Mucosa of descending colon (tissue), 3 donors: Measurements from ENCODE around the gene NFASC. TPM values are rescaled to one million over a fixed set of nuclear protein-coding genes. Genes with fewer than 3 reads are reported as not detected.

ENCODE experiments used
- ATAC-seq: fragments of 200-7000 bp; cut with Tn5 transposase; one replicate; pipeline ENCODE4 v1.9.1; 2020; ENCODE audit warnings: mild to moderate bottlenecking, moderate library complexity
- DNase-seq, 3 donors: peaks; one replicate each; pipeline ENCODE4 v3.0.0-alpha.2; 2020
- H3K36me3 ChIP-seq: fragments of 200-600 bp; one replicate; pipeline ENCODE4 v1.8.0; 2021; ENCODE audit warnings: low read depth, mild to moderate bottlenecking
- H3K4me1 ChIP-seq: fragments of 200-600 bp; one replicate; pipeline ENCODE4 v1.8.0; 2021; ENCODE audit warnings: low read depth, mild to moderate bottlenecking
- H3K4me3 ChIP-seq: fragments of 200-600 bp; one replicate; pipeline ENCODE4 v1.8.0; 2021; ENCODE audit warnings: mild to moderate bottlenecking
- H3K9me3 ChIP-seq: fragments of 200-600 bp; one replicate; pipeline ENCODE4 v1.8.0; 2021; ENCODE audit warnings: mild to moderate bottlenecking
- intact Hi-C, 2 donors: fragments of 100-400 bp; cut with DNase I in 1 of 2; cut with micrococcal nuclease in 1 of 2; formaldehyde crosslinking; loops; one replicate each; pipeline versions ENCODE4 v1.11.0 to v1.11.1; 2022; cut with DNase I, micrococcal nuclease
- total RNA-seq, 3 donors: library from RNA; stranded (reverse); fragmentation: NEBNext Ultra II Directional in 2 of 3; extraction: Animal tissue kit (Norgen Biotek cat#: 25700) in 2 of 3; gene quantifications; one replicate each; pipeline versions ENCODE4 v1.2.1 to v1.2.4, GENCODE V29; 2021 to 2023
- TF ChIP-seq, protein P1 (sequence below): fragments of 200-600 bp; IDR thresholded peaks from one replicate; pipeline ENCODE4 v1.8.0; 2022; ENCODE audit warnings: antibody characterized with exemption, mild to moderate bottlenecking
- donor health status: DM: no; HTN: no; CAD: no; lungs with moderate emphysema.
- donor health status: DM: no; HTN: no; CAD: no.
- donor health status: DM: no; HTN: yes; CAD: no.

Gene NFASC
- total RNA-seq, 3 donors from 2014 or later: 12.3 to 27.6 (median 22.7) TPM

DNA sequence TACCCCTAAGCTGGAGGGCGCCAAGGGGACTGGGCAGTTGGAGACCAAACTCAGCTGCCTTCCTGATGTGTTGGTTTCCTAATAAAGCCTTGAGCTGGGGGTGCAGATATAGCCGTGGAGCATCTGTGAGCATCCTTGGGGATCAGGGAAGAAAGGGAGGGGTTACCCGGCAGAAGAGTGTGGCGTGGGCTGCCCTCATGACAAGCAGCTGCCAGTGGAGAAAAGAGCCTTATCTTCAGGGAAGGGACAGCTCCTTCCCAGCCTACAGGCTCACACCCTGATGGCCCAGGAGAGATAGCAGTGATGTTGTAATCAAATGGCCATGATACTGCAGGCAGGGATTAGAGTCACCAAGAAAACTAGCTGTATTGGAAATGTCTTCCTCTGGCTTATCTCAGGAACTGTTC is 10.8 kb upstream of the NFASC start:
- Histone ChIP-seq H3K9me3 (no peaks in the 10 kb centered on the region), H3K4me3 (no peak overlapping the region), H3K36me3 (no peaks in the 10 kb centered on the region), H3K4me1 (no peaks in the 10 kb centered on the region)
- no peak for DNase-seq
- TF ChIP-seq, protein P1, sequence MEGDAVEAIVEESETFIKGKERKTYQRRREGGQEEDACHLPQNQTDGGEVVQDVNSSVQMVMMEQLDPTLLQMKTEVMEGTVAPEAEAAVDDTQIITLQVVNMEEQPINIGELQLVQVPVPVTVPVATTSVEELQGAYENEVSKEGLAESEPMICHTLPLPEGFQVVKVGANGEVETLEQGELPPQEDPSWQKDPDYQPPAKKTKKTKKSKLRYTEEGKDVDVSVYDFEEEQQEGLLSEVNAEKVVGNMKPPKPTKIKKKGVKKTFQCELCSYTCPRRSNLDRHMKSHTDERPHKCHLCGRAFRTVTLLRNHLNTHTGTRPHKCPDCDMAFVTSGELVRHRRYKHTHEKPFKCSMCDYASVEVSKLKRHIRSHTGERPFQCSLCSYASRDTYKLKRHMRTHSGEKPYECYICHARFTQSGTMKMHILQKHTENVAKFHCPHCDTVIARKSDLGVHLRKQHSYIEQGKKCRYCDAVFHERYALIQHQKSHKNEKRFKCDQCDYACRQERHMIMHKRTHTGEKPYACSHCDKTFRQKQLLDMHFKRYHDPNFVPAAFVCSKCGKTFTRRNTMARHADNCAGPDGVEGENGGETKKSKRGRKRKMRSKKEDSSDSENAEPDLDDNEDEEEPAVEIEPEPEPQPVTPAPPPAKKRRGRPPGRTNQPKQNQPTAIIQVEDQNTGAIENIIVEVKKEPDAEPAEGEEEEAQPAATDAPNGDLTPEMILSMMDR: no peak
- ATAC-seq: no peak
- intact Hi-C loops: no loop called here

DNA sequence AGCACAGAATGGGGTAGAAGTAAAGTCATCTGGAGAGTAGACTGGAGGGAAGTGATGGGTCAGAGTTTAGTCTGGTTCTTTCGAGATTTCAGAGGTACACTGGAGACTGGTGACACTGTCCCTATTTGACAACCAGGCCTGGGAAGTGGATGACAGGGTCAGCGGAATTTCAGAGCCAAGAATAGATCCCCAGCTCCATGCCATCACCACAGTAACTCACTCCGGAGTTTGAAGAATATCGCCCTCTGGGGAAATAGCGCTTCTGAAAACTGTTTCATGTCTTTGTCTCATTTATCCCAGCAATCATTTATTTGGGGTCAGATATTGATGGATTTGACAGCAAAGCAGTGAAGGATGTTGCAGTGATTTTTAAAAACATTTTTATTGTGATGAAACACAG is 7.6 kb upstream of the NFASC start:
- no peaks in the 10 kb centered on the region for H3K4me1 ChIP-seq
- ATAC-seq (no peak), DNase-seq (no peak)
- H3K4me3 ChIP-seq: no peak overlapping the region
- no peaks in the 10 kb centered on the region for H3K36me3 ChIP-seq
- intact Hi-C loops: no loop called here
- TF ChIP-seq, protein P1: no peak
- H3K9me3 ChIP-seq: no peaks in the 10 kb centered on the region

DNA sequence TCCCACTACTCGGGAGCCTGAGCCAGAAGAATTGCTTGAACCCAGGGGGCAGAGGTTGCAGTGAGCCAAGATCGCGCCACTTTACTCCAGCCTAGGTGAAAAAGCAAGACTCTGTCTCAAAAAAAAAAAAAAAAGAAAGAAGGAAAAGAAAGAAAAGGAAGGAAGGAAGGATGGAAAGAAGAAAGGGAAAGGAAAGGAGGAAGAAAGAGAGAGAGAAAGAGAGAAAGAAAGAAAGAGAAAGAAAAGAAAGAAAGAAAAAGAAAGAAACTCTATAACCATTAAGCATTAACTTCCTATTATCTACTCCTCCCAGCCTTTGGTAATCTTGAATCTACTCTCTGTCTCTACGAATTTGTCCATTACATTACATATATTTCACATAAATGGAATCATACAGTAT is 6.9 kb upstream of the NFASC start:
- H3K4me1 ChIP-seq: no peaks in the 10 kb centered on the region
- no peak for DNase-seq
- intact Hi-C loops: no loop called here
- no peak for ATAC-seq
- no peaks in the 10 kb centered on the region for H3K9me3 ChIP-seq
- no peak overlapping the region for H3K4me3 ChIP-seq
- TF ChIP-seq, protein P1: no peak
- H3K36me3 ChIP-seq: no peaks in the 10 kb centered on the region

DNA sequence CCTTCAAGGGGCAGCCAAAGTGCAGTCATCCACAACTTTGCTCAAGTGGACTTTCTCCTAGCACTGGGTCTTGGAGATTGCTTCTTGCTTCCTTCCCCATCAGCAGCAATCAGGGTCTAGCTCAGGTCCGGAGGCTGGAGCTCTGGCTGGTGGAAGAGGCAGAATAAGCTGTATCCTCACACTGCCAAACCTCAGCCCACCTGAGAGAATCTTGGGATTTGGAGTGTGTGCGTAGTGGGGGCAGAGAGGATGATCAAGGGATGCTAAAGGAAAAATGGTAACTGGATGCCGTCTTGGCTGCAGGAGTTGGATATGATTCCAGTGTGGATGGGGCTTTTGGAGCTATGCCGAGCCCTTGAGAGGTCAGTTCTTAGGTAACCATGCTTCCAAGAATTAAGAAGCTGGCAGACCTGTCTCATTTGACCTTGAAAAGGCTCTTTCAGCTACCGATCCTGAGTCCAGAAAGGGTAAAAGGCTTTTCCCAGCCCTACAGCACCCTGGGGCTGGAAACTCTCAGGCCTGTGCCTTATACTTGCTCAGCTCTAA is 4.5 kb upstream of the NFASC start:
- Histone ChIP-seq H3K9me3 (no peaks in the 10 kb centered on the region), H3K36me3 (no peaks in the 10 kb centered on the region), H3K4me3 (no peak overlapping the region), H3K4me1 (no peaks in the 10 kb centered on the region)
- DNase-seq: no peak
- intact Hi-C loops: no loop called here
- TF ChIP-seq, protein P1: no peak
- ATAC-seq: no peak

DNA sequence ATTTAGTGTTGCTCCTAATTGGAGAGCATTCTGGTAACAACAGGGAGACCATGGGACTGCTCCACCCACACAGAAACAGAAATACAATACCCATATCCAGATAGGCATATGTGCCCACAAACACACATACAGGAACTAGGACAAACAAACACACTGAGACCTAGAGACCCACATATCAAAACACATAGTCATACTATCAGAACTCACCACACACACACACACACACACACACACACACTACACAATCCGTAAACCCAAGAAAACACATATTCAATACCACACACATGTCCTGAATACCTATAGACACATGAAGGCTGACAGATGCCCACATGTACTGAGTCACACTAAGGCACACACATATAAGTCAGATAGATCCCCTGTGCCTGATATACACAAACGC is 3.5 kb upstream of the NFASC start:
- no peaks in the 10 kb centered on the region for H3K4me1 ChIP-seq
- TF ChIP-seq, protein P1: no peak
- ATAC-seq: no peak
- H3K9me3 ChIP-seq: no peaks in the 10 kb centered on the region
- DNase-seq: no peak
- H3K4me3 ChIP-seq: no peak overlapping the region
- no peaks in the 10 kb centered on the region for H3K36me3 ChIP-seq
- intact Hi-C loops: no loop called here
